SU-DHL-6 (cell line): ENCODE measurements around the gene RTN4R.

Source experiments
- EZH2phosphoT487 ChIP-seq: fragments of 200-600 bp; sonication (generic), shearing (Covaris generic); conservative IDR thresholded peaks from 2 replicates; pipeline ENCODE4 v1.6.1; 2018; ENCODE audit warnings: mild to moderate bottlenecking, antibody characterized with exemption, low read length, moderate library complexity, mixed read lengths
- TF ChIP-seq, protein P1 (sequence below): fragments of 200-600 bp; sonication (generic); IDR thresholded peaks from one replicate; pipeline ENCODE4 v1.5.1; 2017; ENCODE audit warnings: antibody characterized with exemption, mild to moderate bottlenecking, low read length, moderate library complexity; ENCODE audit not compliant: insufficient read depth, poor library complexity, severe bottlenecking

DNA sequence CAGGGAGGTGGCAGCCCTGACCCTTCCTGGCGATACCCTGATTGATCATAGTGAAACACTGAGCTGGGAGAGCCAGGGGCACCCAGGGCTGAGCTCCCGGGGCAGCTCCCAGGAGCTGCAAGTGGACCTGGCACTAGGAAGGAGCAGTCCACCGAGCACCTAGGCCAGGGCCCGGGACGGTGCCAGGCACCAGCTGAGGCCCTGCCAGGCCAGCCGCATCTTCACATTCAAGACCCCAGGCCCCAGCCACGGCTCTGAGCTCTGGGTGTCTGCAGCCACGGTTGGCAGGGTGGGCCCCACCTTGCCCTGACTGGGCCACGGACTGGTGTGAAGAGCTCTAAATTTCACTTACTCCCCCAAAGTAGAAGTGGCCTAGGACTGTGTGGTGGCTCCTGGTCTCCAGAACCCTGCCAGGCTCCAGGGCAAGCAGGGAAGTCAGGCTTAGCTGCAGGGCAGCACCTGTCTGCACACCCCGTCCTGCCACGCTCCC, 58.3 kb downstream of the RTN4R start:
- TF ChIP-seq, protein P1, sequence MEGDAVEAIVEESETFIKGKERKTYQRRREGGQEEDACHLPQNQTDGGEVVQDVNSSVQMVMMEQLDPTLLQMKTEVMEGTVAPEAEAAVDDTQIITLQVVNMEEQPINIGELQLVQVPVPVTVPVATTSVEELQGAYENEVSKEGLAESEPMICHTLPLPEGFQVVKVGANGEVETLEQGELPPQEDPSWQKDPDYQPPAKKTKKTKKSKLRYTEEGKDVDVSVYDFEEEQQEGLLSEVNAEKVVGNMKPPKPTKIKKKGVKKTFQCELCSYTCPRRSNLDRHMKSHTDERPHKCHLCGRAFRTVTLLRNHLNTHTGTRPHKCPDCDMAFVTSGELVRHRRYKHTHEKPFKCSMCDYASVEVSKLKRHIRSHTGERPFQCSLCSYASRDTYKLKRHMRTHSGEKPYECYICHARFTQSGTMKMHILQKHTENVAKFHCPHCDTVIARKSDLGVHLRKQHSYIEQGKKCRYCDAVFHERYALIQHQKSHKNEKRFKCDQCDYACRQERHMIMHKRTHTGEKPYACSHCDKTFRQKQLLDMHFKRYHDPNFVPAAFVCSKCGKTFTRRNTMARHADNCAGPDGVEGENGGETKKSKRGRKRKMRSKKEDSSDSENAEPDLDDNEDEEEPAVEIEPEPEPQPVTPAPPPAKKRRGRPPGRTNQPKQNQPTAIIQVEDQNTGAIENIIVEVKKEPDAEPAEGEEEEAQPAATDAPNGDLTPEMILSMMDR: no peak
- TF ChIP-seq EZH2phosphoT487: no peak
